NCI-H1436 (cell line): ENCODE results near the gene NCK1.
"Not testable (repeated sequence)": the region's sequence is repeated elsewhere in the genome, so short reads cannot be mapped to it uniquely, and the experiment has no call there.

ENCODE experiments used
- DNase-seq: peaks from one replicate; lab custom pipeline; 2025; lab: John Stamatoyannopoulos, UW

Gene NCK1

DNA sequence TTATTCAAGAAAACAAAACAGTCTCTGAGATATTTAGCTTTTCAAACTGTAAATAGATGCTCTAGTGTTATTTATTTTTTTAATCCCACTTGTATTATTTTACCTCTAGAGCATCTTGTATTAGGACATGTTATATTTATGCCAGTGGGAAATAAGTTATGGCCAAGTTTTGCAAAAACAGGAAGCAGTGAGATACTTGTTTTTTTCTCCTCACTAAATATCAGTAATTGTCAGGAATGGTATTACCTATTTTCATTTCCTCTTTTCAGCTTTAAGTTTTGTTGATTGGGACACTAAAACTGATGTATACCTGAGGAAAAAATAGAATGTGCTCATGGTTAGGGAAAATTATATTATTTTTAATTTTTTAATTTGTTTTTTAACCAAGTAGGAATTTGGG, 87.1 kb downstream of the NCK1 start:
- no peak for DNase-seq

DNA sequence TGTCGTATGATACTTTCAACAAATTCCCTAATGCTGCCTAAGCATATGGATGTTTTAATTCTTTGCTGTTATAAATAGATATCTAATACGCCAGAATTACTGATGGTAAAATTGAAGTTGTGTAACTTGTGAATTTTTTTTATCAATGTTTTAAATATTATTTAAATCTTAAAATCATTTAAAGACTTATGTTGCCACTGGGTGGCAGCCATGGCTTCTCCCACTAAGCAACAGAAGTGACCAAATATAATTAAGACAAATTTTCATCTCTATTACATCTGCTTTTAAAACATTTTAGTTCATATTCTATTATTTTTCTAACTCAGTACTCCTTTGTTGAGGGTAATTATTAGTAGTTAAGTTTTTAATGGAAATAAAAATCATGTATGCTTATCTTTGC, 87.7 kb downstream of the NCK1 start:
- no peak for DNase-seq

DNA sequence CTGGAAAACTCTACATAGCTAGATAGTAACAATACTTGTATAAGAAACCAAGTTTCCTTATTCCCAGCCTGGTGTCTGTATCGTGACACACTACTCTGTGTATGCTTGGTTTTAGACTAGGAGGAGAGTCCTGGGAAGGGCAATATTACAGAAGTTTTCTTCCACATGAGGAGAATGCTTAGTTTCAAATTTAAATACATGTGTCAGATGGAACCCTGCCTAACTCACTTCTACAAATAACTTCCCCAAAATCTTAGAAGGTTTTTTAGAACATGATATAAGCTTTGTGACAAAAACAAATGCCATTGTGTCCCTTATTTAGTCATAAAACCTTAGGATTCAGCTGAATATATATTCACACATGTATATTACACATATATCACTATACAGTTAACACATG, 88.6 kb downstream of the NCK1 start:
- DNase-seq = no peak

DNA sequence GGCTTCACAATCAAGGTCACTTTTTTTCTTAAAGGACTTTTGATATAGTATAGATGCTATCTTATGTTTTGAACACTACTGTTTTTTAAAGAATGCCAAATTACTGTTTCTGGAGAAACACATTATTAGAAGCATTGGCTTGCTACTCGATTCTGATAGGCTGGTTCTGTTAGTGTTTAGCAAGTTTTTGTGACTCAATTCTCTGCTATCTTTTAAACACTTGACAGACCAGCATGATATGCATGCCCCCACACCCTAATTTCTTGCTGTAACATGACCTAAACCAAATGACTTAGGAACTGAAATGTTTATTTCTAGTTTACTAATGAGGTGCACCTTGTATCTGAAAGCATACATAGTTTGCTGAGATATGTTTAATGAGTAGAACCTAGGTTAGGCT, 90.3 kb downstream of the NCK1 start:
- DNase-seq = no peak

DNA sequence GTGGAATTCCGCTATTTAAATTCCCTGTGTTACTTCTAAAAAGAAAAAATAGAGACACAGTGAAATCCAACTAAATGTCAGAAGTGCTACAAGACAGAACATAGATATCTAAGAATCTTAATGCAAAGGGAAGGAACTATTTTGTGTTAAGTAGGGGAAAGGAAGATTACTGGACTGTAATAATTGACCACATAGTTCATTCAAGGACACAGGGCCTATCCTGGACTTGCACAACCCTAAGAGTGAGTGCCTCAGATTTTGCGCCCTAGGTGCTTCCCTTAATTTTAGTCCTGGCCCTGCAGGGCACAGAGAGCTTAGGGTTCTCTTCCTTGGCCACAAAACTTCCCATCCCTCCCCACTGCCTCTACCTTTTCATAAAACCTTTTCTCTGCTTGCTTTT, 92.2 kb downstream of the NCK1 start:
- DNase-seq = no peak

DNA sequence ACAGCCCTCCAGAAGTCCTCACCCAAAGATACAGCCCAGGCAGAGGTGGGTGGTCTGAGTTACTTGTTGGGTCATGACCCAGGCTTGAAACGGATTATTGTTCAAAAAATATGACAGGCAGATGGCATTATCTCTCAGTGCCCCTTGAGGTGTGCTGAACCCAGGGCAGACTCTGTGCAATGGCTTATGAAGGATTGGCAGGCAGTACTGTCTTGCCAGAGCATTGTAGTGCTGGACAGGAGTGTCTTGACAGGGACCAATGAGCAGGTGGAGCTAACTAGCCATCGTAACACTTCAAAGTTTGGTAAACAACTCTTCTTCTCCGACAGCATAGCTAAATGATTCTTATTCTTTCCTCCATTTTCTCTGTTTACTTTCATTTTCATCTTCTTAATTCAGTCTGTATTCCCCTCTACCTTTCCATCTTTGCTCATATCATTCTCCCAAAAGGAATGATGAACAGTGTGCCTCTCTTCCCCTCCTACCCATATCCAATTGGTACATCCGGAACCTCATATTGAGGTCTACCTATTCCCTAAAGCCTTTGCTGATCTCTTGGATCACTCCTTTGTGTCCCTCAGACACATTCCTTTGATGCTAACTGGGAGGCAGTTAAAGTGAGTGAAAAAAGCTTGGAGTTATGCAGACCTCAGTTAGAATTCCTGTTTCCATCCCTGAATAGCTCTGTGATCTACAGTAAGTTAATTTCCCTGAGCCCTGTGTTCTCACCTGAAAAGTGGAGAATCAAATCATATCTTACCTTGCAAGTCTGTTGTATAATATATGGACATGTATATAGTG, 93.2 kb downstream of the NCK1 start:
- DNase-seq = no peak

DNA sequence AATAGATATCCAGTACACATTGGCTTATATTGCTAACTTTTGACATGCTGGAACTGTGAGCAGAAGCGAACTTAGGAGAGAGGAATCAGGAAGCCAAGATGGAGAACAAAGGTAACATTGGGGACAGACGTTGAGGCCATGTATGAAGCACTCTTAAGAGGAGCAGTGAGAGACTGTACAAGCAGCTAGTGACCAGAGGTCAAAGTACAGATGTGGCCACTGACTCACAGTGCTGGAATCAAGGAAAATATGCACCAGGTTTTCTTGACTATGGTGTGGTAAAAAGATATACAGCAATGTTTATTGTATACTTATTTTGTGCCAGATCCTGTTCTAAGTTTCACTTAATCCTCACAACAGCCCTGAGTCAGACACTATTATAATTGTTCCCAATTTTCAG, 93.8 kb downstream of the NCK1 start:
- DNase-seq = no peak

DNA sequence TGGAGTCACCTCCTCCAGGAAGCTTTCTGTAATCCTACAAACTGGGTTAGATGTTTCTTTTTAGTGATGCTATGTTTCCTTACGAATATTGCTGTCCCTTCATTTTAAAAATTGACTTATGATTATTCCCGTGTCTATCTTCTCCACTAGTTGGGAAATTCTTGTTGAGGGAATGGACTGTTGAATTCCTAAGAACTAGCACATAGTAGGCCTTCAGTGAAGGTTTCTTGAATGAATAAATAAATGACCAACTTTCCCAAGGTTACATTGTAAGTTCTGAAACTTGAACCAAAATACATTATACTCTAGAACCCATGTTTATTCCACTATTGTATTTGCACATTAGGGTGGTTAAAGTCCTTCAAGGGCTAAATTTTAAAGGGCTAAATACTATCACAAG, 95.0 kb downstream of the NCK1 start:
- no peak for DNase-seq

DNA sequence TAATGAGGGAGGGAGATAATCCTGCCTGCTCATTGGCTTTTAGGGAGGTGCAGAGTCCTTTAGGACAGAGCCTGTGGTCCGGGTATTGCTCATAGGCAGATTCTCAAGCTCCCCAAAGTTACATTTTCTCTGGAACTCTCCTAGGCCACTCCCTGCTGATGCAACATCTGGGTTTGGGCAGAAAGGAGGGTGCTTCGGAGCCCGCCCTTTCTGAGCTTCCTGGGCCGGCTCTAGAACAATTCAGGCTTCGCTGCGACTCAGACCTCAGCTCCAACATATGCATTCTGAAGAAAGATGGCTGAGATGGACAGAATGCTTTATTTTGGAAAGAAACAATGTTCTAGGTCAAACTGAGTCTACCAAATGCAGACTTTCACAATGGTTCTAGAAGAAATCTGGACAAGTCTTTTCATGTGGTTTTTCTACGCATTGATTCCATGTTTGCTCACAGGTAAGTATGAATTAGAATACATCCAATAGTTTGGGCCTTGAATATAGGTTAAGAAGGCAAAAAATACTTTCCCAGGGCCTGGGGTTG, 95.8 kb downstream of the NCK1 start, which contains the start of gene IL20RB:
Gene IL20RB (plus strand): TSS at position 233 of the 538 bp plus-strand sequence. CDS start 131 bp downstream, at position 364.
- no peak for DNase-seq

DNA sequence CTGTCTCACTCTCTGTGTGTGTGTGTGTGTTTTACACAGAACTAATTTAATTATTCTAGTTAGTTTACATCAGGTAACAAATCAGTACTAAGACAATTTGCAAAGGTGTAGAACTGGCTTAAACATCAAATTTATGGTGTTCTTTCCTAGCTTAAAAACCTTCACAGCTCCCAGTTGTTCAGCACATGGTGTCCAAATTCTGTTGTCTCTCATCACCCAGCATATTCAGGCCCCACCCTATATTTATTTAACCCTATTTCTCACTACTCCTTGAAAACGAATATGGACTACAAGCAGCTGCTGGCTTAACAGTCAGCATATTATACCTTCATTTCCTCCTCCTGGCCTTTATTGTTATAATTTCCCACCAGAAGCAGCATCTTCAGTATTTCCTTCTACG, 96.9 kb downstream of the NCK1 start:
- no peak for DNase-seq

DNA sequence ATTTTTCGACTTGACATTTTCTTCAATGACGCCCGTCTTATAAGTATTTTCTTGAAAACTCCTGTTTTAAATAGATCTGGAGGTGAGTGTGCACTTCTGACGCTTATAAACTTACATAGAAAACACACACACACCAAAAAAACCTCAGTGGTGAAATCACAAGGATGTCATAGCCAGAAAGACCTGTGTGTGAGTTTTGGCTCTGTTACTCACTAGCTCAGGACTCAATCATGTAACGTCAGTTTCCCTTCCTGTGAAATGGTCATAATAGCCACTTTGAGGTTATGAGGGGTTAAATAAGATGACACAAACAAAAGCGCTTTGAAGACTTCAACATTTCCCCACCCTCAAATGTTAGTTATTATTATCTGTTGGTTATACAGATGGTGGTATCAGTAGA, 97.6 kb downstream of the NCK1 start:
- no peak for DNase-seq

DNA sequence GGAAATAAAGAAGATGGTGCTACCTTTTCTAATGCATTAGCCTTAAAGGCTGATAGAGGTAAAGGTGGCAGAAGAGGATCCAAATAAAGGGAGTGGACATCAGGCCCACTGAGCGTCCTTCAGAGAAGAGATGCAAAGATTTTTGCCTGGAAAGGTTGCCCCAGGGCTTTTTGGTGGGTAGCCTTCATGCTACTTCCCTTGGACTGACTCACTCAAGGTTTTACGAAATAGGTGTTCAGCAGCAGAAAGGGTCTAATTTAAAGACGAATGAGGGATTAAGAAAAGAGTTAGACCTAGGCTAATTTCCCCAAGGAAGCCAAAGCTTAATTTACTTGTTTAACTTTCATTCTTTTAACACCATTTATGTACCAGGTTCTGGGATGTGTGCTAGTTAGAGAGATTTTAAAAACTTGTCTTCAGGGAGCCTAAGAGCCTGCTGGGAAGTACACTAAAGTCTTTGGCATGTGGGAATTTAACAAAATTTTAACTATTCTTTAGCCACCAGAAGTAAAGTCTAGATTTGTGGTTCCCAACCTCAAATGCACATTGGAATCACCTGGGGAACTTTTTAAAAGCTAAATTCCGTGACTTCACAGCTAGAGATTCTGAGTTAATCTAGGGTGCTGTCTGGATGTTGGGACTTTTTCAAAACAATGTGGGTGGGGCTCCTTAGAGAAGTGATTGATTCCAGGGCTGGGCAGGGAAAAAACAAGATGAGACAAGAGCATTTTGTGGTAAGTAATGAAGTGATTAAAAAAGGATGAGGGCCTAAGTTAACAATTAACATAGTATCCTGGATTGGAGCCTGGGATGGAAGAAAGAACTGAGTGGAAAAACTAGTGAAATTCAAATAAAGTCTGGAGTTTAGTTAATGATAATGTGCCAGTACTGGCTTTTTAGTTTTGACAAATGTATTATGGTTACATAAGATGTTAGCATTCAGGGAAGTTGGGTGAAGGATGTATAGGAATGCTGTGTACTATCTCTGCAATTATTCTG, 99.1 kb downstream of the NCK1 start:
- DNase-seq = no peak

DNA sequence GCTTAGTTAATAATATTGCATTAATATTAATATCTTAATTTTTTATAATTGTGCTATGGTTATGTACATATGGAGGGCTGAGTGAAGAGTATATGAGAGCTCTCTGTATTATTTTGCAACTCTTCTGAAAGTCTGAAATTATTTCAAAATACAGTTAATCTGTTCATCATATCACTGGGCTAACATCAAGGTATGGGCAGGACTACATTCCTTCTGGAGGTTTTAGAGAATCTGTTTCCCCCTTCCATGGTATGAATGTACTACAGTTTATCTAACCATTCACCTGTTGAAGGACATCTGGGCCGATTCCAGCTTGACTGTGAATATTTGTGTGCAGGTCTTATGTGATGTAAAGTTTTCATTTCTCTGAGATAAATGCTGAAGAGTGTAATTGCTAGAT, 100.9 kb downstream of the NCK1 start:
- DNase-seq = no peak

DNA sequence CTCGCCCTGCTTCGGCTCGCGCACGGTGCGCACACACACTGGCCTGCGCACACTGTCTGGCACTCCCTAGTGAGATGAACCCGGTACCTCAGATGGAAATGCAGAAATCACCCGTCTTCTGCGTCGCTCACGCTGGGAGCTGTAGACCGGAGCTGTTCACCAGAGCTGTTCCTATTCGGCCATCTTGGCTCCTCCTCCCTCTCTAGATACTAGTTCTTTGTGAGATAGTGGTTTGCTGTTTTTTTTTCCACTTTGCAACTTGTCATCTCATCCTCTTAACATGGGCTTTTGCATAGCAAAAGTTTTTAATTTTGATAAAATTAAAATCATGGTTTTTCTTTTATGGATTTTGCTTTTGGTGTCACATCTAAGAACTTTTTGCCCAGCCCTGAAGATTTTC, 107.5 kb downstream of the NCK1 start:
- DNase-seq = not testable (repeated sequence)

DNA sequence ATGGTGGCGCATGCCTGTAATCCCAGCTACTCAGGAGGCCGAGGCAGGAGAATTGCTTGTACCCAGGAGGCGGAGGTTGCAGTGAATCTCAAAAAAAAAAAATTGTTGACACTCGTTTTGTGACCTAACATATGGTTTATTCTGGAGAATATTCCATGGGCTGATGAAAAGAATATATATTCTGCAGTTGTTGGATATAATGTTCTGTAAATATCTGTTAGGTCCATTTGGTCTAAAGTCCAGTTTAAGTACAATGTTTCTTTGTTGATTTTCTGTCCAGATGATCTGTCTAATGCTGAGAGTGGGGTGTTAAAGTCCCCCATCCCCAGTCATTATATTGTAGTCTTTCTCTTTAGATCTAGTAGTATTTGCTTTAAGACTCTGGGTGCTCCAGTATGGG, 111.3 kb downstream of the NCK1 start:
- no peak for DNase-seq

DNA sequence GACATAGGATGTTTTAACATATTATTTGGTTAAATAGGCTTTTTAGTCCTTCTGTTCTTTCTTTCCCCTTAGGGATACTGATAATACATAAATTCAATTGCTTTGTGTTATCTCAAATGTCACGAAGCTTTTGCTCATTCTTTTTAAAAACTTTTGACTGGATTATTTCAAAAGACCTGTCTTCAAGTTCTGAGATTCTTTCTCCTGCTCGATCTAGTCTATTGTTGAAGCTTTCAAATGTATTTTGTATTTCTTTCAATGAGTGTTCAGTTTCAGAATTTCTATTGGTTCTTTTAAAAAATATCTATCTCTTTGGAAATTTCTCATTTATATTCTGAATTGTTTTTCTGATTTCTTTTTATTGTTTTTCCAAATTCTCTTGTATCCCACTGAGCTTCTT, 112.7 kb downstream of the NCK1 start:
- DNase-seq = no peak

DNA sequence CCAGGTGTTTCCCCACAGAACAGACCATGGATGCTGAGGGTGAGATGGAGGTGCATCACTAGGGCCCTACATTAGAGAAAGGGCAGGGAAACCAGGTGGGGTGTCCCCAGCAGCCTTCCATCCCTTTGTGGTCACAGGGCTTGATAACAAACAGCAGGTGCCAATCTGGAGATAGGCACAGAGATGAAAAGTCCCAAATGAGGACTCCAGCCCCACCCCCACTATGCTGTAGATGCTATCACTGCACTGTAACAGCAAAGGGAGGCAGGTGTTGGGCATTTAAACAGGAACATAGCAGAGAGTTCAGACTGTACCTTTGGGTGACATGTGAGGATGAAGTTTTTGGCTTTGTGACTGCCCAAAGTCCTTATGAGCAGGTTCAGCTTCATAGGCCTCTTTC, 117.2 kb downstream of the NCK1 start:
- no peak for DNase-seq

DNA sequence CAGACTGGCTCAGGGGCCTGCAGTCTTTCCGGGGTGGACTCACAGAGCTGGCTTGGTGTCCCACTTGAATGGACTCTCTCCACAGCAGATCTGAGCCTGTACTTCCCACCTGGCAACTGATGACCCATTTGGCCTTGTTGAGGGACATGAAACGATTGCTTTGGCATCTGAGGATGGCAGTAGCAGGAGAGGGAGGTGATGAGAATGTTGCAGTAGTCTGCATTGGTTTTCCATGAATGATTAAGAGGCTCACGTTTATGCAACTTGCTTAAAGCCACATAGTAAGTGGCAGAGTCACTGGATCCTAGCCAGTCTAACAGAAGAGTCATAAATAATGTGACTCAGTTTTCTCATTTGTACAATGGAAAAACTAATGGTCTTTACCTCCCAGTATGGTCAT, 117.7 kb downstream of the NCK1 start:
- no peak for DNase-seq

DNA sequence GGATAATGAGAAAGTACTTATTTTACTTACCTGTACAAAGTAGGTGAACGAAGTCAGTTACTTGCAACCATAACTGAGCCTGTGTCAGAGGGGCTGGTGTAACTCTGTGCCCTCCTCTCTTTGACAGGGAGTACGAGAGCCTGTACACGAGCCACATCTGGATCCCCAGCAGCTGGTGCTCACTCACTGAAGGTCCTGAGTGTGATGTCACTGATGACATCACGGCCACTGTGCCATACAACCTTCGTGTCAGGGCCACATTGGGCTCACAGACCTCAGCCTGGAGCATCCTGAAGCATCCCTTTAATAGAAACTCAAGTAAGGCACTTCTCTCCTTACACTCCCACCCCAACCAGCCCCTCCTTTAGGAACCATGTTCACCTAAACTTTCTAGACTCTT, 120.0 kb downstream of the NCK1 start:
- no peak for DNase-seq

DNA sequence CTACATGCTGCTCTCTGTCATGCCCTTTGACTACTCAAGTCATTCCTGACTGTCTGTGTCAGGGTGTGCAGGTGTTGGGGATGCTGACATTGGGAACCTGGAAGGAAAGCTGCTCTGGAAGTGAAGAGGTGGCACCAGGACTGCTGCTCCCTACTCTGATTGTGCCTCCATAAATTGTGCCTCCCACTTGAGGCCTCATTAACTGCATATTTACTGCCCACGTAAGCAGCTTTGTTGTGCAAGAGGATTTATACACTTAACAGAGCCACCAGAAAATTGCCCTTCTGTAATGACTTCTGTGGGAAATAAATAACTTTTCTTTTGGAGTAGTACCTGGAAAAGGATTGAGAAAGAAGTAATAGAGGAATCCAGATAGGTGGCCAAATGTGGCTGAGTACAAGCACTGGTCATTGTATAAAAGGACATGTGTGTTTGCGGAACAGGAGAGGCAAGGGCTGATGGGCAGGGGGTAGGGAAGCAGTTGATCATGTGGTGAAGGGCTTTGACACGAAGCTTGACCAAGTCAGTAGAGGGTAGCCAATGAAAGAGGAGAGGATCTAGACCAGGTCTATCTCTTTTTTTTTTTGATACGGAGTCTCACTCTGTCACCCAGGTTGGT, 120.6 kb downstream of the NCK1 start:
- DNase-seq = no peak

DNA sequence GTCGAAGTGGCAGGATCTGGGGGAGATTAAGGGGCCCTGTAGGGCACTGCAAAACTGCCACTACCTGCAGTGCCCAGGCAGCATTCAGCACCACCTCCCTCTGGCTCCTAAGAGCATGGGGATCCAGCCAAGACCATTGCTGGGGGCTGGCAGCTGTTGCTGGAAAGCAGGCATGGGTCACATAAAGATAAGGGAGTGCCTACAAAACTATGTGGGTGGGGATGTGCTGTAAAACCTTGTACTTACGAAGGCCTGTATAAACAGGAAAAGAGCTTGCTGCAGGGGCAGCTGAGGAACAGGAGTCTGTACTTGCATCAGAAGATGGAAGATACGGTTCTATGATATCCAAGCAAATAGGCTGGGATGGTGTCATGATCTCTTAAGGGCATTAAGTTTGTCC, 122.8 kb downstream of the NCK1 start:
- no peak for DNase-seq

DNA sequence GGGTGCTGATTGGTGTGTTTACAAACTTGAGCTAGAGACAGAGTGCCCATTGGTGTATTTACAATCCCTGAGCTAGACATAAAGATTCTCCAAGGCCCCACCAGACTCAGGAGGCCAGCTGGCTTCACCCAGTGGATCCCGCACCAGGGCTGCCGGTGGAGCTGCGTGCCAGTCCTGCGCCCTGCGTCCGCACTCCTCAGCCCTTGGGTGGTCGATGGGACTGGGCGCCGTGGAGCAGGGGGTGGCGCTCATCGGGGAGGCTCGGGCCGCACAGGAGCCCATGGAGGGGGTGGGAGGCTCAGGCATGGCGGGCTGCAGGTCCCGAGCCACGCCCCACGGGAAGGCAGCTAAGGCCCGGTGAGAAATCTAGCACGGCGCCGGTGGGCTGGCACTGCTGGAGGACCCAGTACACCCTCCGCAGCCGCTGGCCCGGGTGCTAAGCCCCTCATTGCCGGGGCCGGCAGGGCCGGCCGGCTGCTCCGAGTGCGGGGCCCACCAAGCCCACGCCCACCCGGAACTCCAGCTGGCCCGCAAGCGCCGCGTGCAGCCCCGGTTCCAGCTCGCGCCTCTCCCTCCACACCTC, 125.5 kb downstream of the NCK1 start:
- not testable (repeated sequence) for DNase-seq
